SH-SY5Y (cell line): ENCODE data around the gene ZNF710.

Source experiments
- GATA2 ChIP-seq: IDR thresholded peaks from 2 replicates; pipeline ENCODE4 v1.6.1; 2011; ENCODE audit warnings: mild to moderate bottlenecking, low read depth, low read length
- GATA3 ChIP-seq: IDR thresholded peaks from 2 replicates; pipeline ENCODE4 v1.6.1; 2011; ENCODE audit warnings: low read depth, mild to moderate bottlenecking, low read length, moderate library complexity

- TF ChIP-seq GATA3 (no peak), GATA2 (no peak)
These were observed 89.2 kb downstream of the ZNF710 start for GRCh38 chr15:90090226-90090848.
